Keratinocyte (primary cell): ENCODE results near the gene SHE. TPM values are rescaled to one million over a fixed set of nuclear protein-coding genes. Genes with fewer than 3 reads are reported as not detected.

ENCODE experiments used
- DNase-seq: peaks from one replicate; pipeline ENCODE4 v3.0.0-alpha.2; 2011; ENCODE audit warnings: low read depth, missing footprints, low spot score
- FAIRE-seq: peaks from 2 replicates; lab custom pipeline; 2011; peaks lifted over from hg19 to GRCh38; lab: Jason Lieb, UNC
- H2AFZ ChIP-seq: 2 replicates; pipeline ENCODE4 v1.6.0; 2012; ENCODE audit warnings: low read length, control low read depth, inconsistent platforms; ENCODE audit not compliant: control insufficient read depth
- H3K27ac ChIP-seq: 2 replicates; pipeline ENCODE4 v1.5.1; 2011; ENCODE audit warnings: low read length; ENCODE audit not compliant: control insufficient read depth, insufficient read depth
- H3K27me3 ChIP-seq: 3 replicates; pipeline ENCODE4 v1.6.0; 2011; ENCODE audit warnings: low read length; ENCODE audit not compliant: control insufficient read depth, insufficient read depth; ENCODE audit errors: extremely low read depth
- H3K36me3 ChIP-seq, 2 experiments: 2 replicates in 1 of 2; 3 replicates in 1 of 2; pipeline ENCODE4 v1.5.1; 2011; ENCODE audit warnings: low read length in 2 of 2, mild to moderate bottlenecking in 1 of 2; ENCODE audit not compliant: control insufficient read depth in 2 of 2, insufficient read depth in 2 of 2; ENCODE audit errors: extremely low read depth in 1 of 2
- H3K4me1 ChIP-seq: 3 replicates; pipeline ENCODE4 v1.5.1; 2011; ENCODE audit warnings: low read length; ENCODE audit not compliant: control insufficient read depth, insufficient read depth; ENCODE audit errors: extremely low read depth
- H3K4me2 ChIP-seq: 3 replicates; pipeline ENCODE4 v1.6.0; 2011; ENCODE audit warnings: low read depth, low read length; ENCODE audit not compliant: control insufficient read depth, insufficient read depth; ENCODE audit errors: extremely low read depth
- H3K4me3 ChIP-seq, 3 experiments: fragments of 200-600 bp in 1 of 3; sonication (generic) in 1 of 3; 2 replicates in 2 of 3; 3 replicates in 1 of 3; pipeline ENCODE4 v1.5.1; 2011 to 2016; ENCODE audit warnings: low read length in 3 of 3, mild to moderate bottlenecking in 3 of 3, control low read depth in 2 of 3, inconsistent platforms in 1 of 3, low read depth in 1 of 3, mixed read lengths in 1 of 3, mixed run types in 1 of 3, moderate library complexity in 1 of 3; ENCODE audit not compliant: control insufficient read depth in 2 of 3, insufficient read depth in 2 of 3; ENCODE audit errors: extremely low read depth in 1 of 3
- H3K79me2 ChIP-seq: 2 replicates; pipeline ENCODE4 v1.6.0; 2012; ENCODE audit warnings: low read length; ENCODE audit not compliant: control insufficient read depth, insufficient read depth
- H3K9ac ChIP-seq: 3 replicates; pipeline ENCODE4 v1.6.0; 2011; ENCODE audit warnings: low read length; ENCODE audit not compliant: control insufficient read depth, insufficient read depth; ENCODE audit errors: extremely low read depth
- H3K9me1 ChIP-seq: 3 replicates; pipeline ENCODE4 v1.6.0; 2011; ENCODE audit warnings: low read length; ENCODE audit not compliant: control insufficient read depth, insufficient read depth; ENCODE audit errors: extremely low read depth
- H3K9me3 ChIP-seq: 2 replicates; pipeline ENCODE4 v1.5.1; 2012; ENCODE audit warnings: low read depth, low read length; ENCODE audit not compliant: control insufficient read depth
- H4K20me1 ChIP-seq: 3 replicates; pipeline ENCODE4 v1.6.0; 2011; ENCODE audit warnings: low read length; ENCODE audit not compliant: control insufficient read depth, insufficient read depth; ENCODE audit errors: extremely low read depth
- EZH2 ChIP-seq: IDR thresholded peaks from one replicate; pipeline ENCODE4 v1.6.1; 2012; ENCODE audit warnings: inconsistent platforms, mild to moderate bottlenecking, low read length, moderate library complexity
- dilution Hi-C: fragments of 300-500 bp; cut with MboI; formaldehyde crosslinking; loops from one replicate; pipeline ENCODE4 v1.7.0; 2020; ENCODE audit warnings: low sequenced_read_pairs; ENCODE audit not compliant: extremely low pct_ligation_motif_present
- polyA plus RNA-seq, 5 experiments: library from polyadenylated mRNA; depleted of rRNA in 3 of 5; stranded (reverse) in 3 of 5; stranded (forward) in 1 of 5; unstranded in 1 of 5; fragments of >200 nt; gene quantifications; 1 replicate in 1 of 5; 2 replicates in 3 of 5; 3 replicates in 1 of 5; pipeline versions ENCODE4 v1.2.1 to v1.2.3, GENCODE V29; 2011 to 2012; ENCODE audit warnings: missing spikeins in 2 of 5, low read depth in 1 of 5, low replicate concordance in 1 of 5
- TF ChIP-seq, protein P1 (sequence below), 3 experiments: IDR thresholded peaks in 1 of 3; conservative IDR thresholded peaks in 1 of 3; optimal IDR thresholded peaks in 1 of 3; 2 replicates in 2 of 3; 3 replicates in 1 of 3; pipeline versions ENCODE3 to v1.5.1; 2011; ENCODE audit warnings: low read length in 3 of 3, mild to moderate bottlenecking in 3 of 3, moderate library complexity in 2 of 3, control low read depth in 1 of 3, inconsistent platforms in 1 of 3; ENCODE audit not compliant: insufficient read depth in 2 of 3; ENCODE audit errors: extremely low read depth in 1 of 3

SHE gene
- polyA plus RNA-seq, 1 donor (not counting 4 experiments of a cell fraction or from before 2014, with no cell fraction given) = 0.01 TPM

DNA sequence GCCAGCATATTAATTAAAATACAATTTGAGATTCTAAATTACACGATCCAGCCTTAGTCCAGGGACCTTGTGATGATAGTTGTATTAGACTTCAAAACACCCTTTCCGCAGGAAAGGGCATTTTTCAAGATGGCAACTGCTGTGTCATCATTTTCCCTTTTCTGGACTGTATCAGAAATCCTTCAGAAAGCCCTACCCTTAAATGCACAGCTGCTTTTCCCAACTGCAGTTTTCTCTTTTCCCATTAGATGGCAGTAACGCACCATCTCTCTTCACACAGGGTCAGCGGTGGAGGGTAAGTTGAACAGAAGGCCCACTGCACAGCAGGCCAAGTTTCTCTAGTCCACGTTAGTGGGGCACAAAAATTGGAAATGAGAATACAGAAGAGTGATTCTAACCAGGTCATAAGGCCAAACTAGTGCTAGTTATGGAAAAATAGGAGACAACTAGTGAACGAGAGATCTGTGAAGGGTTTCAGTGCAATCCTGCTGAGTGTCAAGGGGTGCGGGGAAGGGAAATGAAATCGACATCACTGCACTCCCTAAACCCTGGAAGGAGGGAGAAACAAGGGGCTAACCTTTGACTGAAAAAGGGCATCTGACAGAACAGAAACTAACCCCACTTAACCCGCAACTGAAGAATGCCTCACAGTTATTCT is 22.3 kb downstream of the SHE start:
- Histone ChIP-seq H3K27ac (no peak overlapping the region), H3K79me2 (no peaks in the 10 kb centered on the region), H3K4me3 (no peak overlapping the region), H3K9me1 (no peaks in the 10 kb centered on the region), H3K4me2 (no peak overlapping the region), H2AFZ (peak overlapping the region; percentile 42), H3K27me3 (no peaks in the 10 kb centered on the region), H3K9me3 (no peaks in the 10 kb centered on the region), H3K4me1 (peaks cover 16% of the 10 kb centered on the region), H4K20me1 (peaks cover 3% of the 10 kb centered on the region), H3K9ac (no peak overlapping the region), H3K36me3 (no peaks in the 10 kb centered on the region)
- TF ChIP-seq, protein P1, sequence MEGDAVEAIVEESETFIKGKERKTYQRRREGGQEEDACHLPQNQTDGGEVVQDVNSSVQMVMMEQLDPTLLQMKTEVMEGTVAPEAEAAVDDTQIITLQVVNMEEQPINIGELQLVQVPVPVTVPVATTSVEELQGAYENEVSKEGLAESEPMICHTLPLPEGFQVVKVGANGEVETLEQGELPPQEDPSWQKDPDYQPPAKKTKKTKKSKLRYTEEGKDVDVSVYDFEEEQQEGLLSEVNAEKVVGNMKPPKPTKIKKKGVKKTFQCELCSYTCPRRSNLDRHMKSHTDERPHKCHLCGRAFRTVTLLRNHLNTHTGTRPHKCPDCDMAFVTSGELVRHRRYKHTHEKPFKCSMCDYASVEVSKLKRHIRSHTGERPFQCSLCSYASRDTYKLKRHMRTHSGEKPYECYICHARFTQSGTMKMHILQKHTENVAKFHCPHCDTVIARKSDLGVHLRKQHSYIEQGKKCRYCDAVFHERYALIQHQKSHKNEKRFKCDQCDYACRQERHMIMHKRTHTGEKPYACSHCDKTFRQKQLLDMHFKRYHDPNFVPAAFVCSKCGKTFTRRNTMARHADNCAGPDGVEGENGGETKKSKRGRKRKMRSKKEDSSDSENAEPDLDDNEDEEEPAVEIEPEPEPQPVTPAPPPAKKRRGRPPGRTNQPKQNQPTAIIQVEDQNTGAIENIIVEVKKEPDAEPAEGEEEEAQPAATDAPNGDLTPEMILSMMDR (optimal IDR thresholded peaks at IDR 0.05 in 1 of 3, IDR thresholded peaks at IDR 0.05 in 1 of 3, conservative IDR thresholded peaks at IDR 0.05 in 1 of 3; ENCODE audit: extremely low read depth in 1 of 3, insufficient read depth in 2 of 3, low read length in 3 of 3) = peak; percentile 79 to 91 (median 82)
- TF ChIP-seq EZH2 = no peak
- DNase-seq (no peak), FAIRE-seq (no peak)
- dilution Hi-C loops = no loop called here

DNA sequence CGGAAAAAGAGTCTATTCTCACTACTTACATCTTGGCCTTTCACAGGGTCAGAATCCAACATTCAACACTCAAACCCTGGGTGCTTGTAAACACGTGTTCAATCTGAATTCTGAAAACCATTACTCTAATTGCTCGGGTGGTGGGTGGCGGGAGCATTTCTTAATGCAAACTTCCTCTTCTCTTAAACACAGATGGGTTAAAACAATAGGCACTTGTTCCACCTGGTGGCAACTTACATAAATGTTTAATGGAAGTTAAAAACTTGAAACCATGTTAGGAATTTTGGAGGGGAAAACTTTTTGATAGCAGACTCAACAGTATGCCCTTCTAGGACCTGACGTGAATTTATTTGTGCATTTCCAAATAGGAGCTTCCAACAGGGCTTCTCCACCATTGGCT is 23.6 kb downstream of the SHE start:
- no peaks in the 10 kb centered on the region for H3K9me1 ChIP-seq
- DNase-seq (no peak), FAIRE-seq (no peak)
- no peak overlapping the region for H3K27ac ChIP-seq
- H4K20me1 ChIP-seq = no peaks in the 10 kb centered on the region
- no peaks in the 10 kb centered on the region for H3K36me3 ChIP-seq
- H3K27me3 ChIP-seq = no peaks in the 10 kb centered on the region
- dilution Hi-C loops = no loop called here
- H3K9me3 ChIP-seq = no peaks in the 10 kb centered on the region
- H3K4me1 ChIP-seq = peaks cover 16% of the 10 kb centered on the region
- no peak overlapping the region for H3K4me3 ChIP-seq
- no peak for TF ChIP-seq EZH2
- TF ChIP-seq, protein P1 (optimal IDR thresholded peaks at IDR 0.05 in 1 of 3, IDR thresholded peaks at IDR 0.05 in 1 of 3, conservative IDR thresholded peaks at IDR 0.05 in 1 of 3; ENCODE audit: extremely low read depth in 1 of 3, insufficient read depth in 2 of 3, low read length in 3 of 3) = peak in 1 of 3 experiments; percentile 18
- H3K4me2 ChIP-seq = no peak overlapping the region
- H3K9ac ChIP-seq = no peak overlapping the region
- no peak overlapping the region for H2AFZ ChIP-seq
- no peaks in the 10 kb centered on the region for H3K79me2 ChIP-seq
